C1 segment of cervical spinal cord (tissue), 14 donors: ENCODE results near the gene ZNF746.
A peak's percentile ranks its signal among the peaks of the same experiment; 100 is the strongest.
"Not testable (repeated sequence)": the region's sequence is repeated elsewhere in the genome, so short reads cannot be mapped to it uniquely, and the experiment has no call there.

Experiments used
- DNase-seq, 14 donors: peaks; one replicate each; lab custom pipeline; 2025; lab: John Stamatoyannopoulos, UW

Gene ZNF746

GRCh38 chr7:149497467-149498261, at the start of gene ZNF746:
Gene ZNF746, minus strand, starts transcription at chr7:149497809. Its CDS starts 273 bp downstream, at chr7:149497536.
- DNase-seq, result peak in 13 of 14 donors; percentile 14 to 79 (median 50)

DNA sequence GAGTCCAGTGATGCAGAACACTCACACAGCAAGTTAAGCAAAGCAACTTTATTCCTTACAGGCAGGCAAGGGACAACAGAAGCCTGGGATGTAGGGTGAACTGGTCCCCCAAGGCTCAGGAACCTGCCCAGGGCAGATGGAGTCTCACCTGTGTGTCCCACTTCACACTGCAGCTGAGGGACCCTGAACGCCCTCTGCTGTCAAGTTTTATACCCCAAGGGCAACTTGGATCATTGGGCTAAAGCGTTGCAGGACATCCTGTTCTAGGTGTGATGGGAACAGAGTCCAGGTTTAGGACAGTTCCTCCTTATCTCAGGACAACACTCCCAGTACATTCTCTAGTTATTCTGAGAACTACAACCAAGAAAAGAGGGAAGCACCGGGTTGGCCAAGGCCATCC, 49.5 kb upstream of the ZNF746 start:
- DNase-seq, result no peak

DNA sequence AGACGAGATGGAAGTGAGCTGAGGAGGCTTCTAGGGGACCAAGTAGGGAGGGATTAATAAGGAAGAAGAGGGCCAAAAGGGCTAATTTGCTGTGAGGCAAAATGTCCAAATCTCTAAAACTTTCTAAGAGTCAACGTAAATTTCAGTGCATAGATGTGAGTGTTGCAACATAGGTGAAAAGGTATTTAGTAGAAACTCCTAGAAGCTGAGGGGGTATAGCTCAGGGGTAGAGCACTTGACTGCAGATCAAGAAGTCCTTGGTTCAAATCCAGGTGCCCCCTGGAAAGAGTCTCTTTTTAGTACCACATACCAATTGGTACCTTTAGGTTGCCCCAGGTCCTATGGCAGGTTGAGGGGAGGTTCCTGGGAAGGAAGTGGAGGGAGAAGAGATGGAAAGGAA, 48.7 kb upstream of the ZNF746 start:
- DNase-seq, result no peak

DNA sequence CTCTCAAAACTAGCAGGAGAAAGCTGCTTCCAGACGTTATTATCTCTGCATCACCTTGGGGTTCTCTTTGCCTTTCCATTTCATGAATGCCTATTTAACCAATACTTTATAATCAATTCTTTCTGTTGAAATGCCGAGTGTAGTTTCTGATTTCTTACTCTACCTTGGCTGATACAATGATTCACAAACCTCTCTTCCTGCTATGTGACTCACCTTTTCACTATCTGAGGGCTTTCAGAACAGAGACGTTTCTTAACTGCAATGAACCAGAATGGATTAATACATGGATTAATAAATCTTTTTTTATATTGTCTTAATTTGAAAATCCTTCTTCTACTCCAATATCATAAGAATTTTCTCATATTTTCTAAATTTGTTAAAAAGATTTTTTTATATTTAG, 46.4 kb upstream of the ZNF746 start:
- DNase-seq, result no peak

DNA sequence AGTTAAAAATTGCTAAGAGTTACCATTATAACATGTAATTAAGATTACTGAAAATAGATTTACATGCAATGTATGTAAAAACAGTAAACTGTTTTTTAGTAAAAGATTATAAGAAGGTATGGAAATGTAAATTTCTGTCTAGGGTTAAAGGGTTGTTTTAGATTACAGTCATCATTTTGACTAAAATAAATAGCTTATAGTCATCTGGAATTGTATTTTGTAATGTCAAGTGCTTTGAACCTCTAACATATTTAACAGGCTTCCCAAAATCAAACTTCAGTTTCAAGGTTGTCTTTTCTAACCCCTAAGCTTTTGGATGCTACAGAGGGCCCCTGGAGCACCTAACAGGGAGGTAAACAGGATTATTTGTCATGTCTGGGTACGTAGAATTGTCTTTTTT, 35.0 kb upstream of the ZNF746 start:
- DNase-seq, result no peak

- no peak for DNase-seq
Observed at GRCh38 chr7:149529136-149529718, 31.6 kb upstream of the ZNF746 start.

GRCh38 chr7:149527414-149527813, 29.8 kb upstream of the ZNF746 start:
- DNase-seq, result no peak

DNA sequence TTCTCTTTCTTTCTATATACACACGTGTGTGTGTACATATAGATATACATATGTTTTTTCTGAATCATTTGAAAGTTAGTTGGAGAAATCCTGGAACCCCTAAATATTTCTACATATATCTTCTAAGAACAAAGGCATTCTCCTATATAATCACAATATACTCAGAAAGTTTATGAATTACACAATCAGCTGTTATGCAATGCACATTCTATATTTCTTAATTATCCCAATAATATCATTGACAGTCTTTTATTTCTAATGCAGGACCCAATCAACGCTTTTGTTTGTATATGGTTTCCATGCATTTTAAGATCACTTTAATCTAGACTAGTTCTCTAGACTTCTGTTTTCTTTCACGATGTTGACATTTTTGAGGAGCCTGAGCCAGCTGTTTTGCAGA, 27.7 kb upstream of the ZNF746 start:
- no peak for DNase-seq

DNA sequence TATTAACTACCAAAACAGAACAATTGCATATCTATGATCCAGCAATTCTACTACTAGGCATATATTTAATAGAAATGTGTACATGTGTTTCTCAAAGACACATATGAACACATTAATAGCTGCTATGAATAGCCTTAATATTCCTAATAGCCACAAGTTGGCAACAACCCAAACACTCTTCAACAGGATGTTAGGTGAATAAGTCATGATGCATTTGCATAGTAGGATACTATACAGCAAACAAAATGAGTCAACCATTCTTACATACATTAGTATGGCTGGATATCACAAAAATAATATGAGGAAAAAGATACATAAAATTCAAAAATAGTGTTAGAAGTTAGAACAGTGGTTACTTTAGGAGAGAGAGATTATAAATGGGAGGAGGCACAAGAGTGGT, 26.8 kb upstream of the ZNF746 start:
- no peak for DNase-seq

- DNase-seq, result no peak
Observed at GRCh38 chr7:149510248-149510647, 12.6 kb upstream of the ZNF746 start.

GRCh38 chr7:149509774-149510173, 12.2 kb upstream of the ZNF746 start:
- DNase-seq, result no peak

GRCh38 chr7:149505551-149505950, 7.9 kb upstream of the ZNF746 start:
- DNase-seq, result no peak

GRCh38 chr7:149501651-149502050, 4.0 kb upstream of the ZNF746 start:
- no peak for DNase-seq

DNA sequence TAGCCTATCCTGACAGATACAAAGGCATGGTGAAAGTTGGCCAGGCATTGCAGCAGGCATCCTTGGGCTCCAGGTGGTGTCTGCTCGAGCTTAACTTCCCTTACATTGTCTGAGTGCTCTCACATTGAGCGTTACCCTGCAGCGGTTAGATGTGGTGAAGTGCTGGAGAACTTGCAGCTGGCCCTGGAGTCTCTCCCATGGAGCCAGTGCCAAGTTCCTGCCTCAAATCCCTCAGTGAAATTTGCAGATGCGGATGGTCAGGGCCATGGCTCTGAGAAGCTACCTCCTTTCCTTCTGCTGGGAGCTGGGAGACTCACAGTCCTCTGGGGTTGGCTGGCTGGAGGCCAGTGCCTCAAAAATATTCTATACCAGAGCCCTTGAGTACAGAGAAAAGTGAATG, 3.3 kb upstream of the ZNF746 start:
- DNase-seq, result no peak

DNA sequence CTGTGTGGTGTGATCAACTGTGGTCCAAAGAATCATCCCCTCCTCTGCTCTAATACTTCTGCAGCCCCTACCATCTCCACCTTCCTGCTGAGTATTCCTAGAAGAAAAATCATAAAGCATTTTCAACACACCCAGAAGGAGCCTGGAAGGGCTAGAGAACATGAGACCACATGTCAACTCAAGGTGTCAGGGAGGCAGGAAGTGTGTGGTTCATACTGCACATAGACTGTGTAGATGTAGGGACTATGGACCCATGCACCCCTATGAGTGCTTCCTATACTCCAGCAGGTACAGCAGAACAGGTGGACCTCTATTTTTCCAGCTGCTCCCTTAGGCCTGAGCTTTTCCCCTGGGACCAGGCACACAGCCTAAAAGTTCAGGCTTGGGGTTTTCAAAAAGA, 2.6 kb upstream of the ZNF746 start:
- DNase-seq, result no peak

DNA sequence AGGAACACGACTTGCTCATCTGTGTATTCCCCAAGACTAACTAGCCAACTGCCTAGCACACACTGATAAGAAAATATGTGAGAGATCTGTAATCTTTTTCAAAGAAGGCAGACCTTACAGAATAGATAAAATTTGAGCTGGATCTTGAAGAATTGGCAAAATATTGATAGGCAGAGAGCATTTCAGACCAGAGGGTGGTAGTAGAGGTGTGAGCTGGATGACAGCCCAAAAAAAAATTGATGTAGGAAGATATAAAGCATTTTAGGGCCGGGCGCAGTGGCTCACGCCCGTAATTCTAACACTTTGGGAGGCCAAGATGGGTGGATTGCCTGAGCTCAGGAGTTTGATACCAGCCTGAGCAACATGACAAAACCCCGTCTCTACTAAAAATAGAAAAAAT, 1.2 kb upstream of the ZNF746 start:
- no peak for DNase-seq

GRCh38 chr7:149496642-149497391, 792 bp downstream of the ZNF746 start:
- peak in 7 of 14 donors; percentile 21 to 61 (median 46) for DNase-seq

DNA sequence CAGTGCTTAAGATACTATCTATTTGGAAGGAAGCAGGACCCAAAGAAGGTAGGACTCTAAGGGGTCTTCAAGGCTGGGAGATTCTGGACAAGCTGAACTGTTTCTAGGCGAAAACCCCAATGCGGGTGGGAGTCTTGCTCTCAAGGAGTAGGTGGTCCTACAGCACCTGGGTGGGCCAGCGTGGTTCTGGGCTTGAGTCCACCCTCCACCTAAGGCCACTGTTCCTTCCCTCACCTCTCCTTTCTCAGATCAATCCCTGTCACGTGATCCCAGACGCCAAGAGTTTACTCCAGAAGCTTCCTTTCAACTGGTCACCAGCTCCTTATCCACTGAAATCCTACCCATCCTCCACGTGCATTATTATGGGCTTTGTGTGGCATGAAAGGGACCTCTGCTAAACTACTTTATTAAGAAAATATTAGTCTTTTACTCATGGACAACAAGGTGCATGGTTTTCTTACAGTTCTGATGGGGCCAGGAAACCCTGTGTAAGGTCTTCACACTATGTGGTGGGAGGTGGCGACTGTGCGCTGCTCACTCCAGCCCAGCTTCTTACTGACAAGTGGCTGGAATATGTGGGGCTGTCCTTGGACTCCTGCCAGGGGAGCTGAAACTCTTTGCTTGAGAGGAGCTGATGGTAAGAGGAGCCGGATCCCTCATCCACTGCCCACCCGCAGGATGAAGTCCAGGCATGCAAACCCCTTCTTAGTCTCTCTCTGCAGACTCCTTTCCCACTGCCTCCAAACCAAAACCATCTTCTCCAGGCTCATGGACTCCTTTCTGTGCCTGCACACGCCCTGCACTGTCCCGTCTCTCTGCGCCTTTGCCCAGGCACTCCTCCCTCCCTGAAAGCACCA, 1.6 kb downstream of the ZNF746 start:
- DNase-seq, result peak in 6 of 14 donors; percentile 17 to 46 (median 22)

DNA sequence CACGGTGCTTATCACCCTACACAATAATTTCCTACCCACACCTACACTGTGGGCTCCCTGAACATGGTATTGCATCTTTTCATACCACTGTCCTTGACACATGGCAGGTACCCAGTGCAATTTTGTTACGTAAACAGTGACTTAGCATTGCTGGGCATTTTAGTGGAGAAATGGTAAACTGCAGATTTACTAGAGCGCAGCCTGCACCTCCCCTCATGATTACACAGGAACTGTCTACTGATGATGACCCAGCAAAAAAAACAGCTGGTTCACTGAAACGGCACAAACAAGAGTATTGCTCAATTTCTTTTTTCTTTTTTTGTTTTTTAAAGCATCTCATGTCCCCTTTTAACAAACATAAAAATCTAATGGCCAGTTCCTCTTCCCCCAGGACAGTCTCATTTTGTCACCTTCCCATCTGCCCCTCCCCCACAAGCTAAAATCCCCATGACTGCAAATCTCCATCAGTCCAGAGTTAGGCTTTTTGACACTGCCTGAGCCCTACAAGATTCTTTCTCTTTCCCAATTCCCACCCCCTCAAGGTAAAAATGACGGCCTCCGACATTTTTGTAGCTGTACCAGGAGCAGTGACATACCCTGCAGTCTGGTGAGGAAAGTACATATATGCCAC, 2.8 kb downstream of the ZNF746 start:
- DNase-seq, result no peak

DNA sequence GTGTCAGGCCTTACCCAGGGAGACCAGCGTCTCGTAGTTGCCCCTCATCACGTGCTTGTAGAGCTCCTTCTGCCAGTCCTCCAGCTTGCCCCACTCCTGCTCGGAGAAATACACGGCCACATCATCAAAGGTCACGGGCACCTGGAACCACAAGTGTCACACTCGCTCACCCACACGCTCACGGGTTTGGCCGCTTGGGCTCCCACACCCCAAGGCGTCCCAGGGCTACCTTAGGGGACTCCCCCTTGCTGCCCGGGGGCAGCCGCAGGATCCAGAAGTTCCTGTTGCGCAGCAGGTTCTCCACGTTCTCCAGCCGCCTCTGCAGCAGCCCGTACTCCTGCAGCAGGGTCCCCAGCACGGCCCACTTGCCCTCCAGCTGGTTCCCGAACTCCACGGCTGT, 3.6 kb downstream of the ZNF746 start:
- not testable (repeated sequence) for DNase-seq

DNA sequence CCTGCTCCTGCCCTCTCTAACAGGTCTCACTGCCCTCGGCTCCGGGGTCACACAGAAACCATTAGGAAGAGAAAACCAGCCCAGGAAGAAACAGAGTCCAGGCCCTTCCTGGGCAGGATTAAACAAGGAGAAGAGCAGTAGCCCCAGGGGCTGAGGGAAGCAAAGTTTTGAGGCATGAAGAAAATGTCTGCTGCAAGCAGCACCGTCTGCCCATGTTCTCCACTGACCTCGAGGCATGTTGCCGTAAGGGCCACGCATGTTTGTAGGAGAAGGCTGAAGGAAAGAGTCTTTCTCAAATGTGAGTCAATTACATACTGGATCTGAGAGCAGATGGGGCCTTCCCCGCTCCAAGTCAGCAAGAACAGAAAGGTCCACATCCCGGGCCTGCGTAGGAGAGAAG, 4.2 kb downstream of the ZNF746 start:
- no peak for DNase-seq
